ENCODE measurements around the gene FEZ2. TPM values are rescaled to one million over a fixed set of nuclear protein-coding genes. Genes with fewer than 3 reads are reported as not detected.

Gene FEZ2
- total RNA-seq, 3 donors from 2014 or later = 47.5 to 63.3 (median 57.5) TPM

- intact Hi-C loops (cut with DNase I, micrococcal nuclease) = no loop called here
- no peaks in the 10 kb centered on the region for H3K9me3 ChIP-seq
- ATAC-seq (peak; percentile 99), DNase-seq (peak in 1 of 3 donors; percentile 57)
- TF ChIP-seq CTCF (IDR thresholded peaks at IDR 0.05) = no peak
- peaks cover 7% of the 10 kb centered on the region for H3K4me1 ChIP-seq (ENCODE audit: low read depth)
- no peaks in the 10 kb centered on the region for H3K36me3 ChIP-seq (ENCODE audit: low read depth)
- no peak overlapping the region for H3K4me3 ChIP-seq
These were observed 36.6 kb downstream of the FEZ2 start for GRCh38 chr2:36561237-36561944.

- Histone ChIP-seq H3K4me1 (ENCODE audit: low read depth) (peaks cover 7% of the 10 kb centered on the region), H3K36me3 (ENCODE audit: low read depth) (no peaks in the 10 kb centered on the region), H3K4me3 (no peak overlapping the region), H3K9me3 (no peaks in the 10 kb centered on the region)
- no peak for TF ChIP-seq CTCF (IDR thresholded peaks at IDR 0.05)
- DNase-seq (no peak), ATAC-seq (peak; percentile 48)
- intact Hi-C loops (cut with DNase I, micrococcal nuclease) = no loop called here
These were observed 37.2 kb downstream of the FEZ2 start for GRCh38 chr2:36560726-36561125.

GRCh38 chr2:36559221-36559942 lies 38.6 kb downstream of the FEZ2 start:
- no peak for DNase-seq
- no peaks in the 10 kb centered on the region for H3K9me3 ChIP-seq
- no peak for TF ChIP-seq CTCF (IDR thresholded peaks at IDR 0.05)
- intact Hi-C loops (cut with DNase I, micrococcal nuclease) = no loop called here
- H3K4me1 ChIP-seq (ENCODE audit: low read depth) = peaks cover 7% of the 10 kb centered on the region
- no peak for ATAC-seq
- H3K4me3 ChIP-seq = no peak overlapping the region
- H3K36me3 ChIP-seq (ENCODE audit: low read depth) = no peaks in the 10 kb centered on the region

GRCh38 chr2:36556842-36557241 lies 41.1 kb downstream of the FEZ2 start:
- H3K36me3 ChIP-seq (ENCODE audit: low read depth) = no peaks in the 10 kb centered on the region
- peaks cover 4% of the 10 kb centered on the region for H3K4me1 ChIP-seq (ENCODE audit: low read depth)
- DNase-seq (no peak), ATAC-seq (no peak)
- no peaks in the 10 kb centered on the region for H3K9me3 ChIP-seq
- no peak for TF ChIP-seq CTCF (IDR thresholded peaks at IDR 0.05)
- intact Hi-C loops (cut with DNase I, micrococcal nuclease) = no loop called here
- no peak overlapping the region for H3K4me3 ChIP-seq

- Histone ChIP-seq H3K9me3 (no peaks in the 10 kb centered on the region), H3K36me3 (ENCODE audit: low read depth) (no peaks in the 10 kb centered on the region), H3K4me3 (no peak overlapping the region), H3K4me1 (ENCODE audit: low read depth) (no peaks in the 10 kb centered on the region)
- no peak for ATAC-seq
- no peak for TF ChIP-seq CTCF (IDR thresholded peaks at IDR 0.05)
- no peak for DNase-seq
- intact Hi-C loops (cut with DNase I, micrococcal nuclease) = no loop called here
These were observed 42.2 kb downstream of the FEZ2 start for GRCh38 chr2:36555789-36556188.

All from mucosa of descending colon (tissue), 3 donors.